ENCODE data around the gene DARS1.

Gene DARS1

DNA sequence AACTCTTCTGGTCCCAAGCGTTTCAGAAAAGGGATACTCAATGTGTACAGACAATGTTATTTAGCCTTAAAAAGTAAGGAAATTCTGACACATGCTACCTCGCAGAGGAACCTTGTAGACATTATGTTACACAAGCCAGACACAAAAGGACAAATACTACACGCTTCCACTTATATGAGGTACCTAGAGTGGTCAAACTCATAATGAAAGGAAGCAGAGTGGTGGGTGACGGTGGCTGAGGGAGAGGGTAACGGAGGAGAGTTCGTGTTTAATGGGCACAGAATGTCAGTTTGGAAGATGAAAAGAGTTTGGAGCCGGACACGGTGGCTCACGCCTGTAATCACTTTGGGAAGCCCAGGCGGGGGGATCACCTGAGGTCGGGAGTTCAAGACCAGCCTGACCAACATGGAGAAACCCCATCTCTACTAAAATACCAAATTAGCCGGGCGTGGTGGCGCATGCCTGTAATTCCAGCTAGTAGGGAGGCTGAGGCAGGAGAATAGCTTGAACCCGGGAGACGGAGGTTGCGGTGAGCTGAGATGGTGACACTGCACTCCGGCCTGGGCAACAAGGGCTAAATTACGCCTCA is 110.6 kb downstream of the DARS1 start:
- DNase-seq, result no peak

DNA sequence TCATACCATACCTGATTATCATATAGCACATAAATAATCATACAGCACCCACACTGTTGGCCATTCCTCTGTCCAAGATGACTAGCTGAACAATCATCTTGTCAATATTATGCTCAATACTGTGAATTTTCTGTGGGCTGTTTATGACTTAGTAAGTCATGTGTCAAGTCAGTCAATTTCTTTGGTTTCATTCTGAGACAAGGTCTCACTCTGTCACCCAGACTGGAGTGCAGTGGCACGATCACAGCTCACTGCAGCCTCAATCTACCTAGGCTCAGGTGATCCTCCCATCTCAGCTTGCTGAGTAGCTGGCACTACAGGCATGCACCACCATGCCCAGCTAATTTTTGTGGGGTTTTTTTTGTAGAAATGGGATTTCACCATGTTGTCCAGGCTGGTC is 114.9 kb downstream of the DARS1 start:
- no peak for DNase-seq

DNA sequence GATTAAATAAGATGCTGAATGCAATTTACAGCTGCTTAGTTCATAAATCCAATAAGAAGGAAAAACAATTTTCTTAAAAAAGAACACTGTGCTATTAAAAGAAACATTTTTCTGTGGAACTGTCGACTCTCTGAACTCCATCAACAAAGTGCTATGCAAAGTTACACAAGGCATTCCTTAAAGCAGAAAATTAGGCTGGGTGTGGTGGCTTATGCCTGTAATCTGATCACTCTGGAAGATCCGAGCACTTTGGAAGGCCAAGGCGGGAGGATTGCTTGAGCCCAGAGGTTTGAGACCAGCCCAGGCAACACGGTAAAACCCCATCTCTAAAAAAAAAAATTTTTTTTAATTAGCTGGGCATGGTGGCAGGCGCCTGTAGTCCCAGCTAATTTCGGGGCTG is 122.2 kb downstream of the DARS1 start:
- DNase-seq, result no peak

DNA sequence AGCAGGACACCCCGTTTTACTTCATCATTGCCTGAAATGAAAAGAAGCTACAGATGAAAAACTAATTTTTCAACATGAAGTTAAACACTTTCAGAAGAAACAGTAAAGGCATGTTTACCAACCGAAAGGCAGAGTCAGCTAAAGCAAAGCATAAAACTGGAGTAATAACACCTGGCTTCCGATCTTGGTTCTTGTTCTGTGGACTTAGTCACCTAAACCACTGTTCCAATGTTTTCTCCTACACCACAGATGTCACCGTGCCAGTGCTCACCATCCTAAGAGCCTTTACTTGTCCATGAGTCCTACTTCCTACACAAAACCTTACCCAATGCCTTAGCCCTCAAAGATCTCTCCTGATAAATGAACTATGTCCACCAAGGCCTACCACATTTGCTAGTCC is 122.7 kb downstream of the DARS1 start:
- no peak for DNase-seq

All from NCI-H1105 (cell line).